OCI-M1 (cell line): ENCODE results near the gene DYNC1H1.

ENCODE experiments used
- DNase-seq: peaks from one replicate; lab custom pipeline; 2025; lab: John Stamatoyannopoulos, UW

Gene DYNC1H1

GRCh38 chr14:101997429-101998336 lies 33.3 kb downstream of the DYNC1H1 start:
- DNase-seq: no peak

DNA sequence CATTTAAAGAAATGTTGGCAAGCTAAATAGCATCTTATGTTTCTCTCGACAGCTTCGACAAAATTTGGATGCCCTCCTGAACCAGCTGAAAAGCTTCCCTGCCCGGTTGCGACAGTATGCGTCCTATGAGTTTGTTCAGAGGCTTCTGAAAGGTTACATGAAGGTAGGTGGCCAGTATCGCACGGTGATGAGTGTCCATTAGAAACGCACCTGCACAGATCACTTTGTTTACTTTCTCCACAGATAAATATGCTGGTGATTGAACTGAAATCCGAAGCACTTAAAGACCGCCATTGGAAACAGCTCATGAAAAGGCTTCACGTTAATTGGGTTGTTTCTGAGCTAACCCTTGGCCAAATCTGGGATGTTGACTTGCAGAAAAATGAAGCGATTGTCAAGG lies 36.5 kb downstream of the DYNC1H1 start:
- DNase-seq: no peak

DNA sequence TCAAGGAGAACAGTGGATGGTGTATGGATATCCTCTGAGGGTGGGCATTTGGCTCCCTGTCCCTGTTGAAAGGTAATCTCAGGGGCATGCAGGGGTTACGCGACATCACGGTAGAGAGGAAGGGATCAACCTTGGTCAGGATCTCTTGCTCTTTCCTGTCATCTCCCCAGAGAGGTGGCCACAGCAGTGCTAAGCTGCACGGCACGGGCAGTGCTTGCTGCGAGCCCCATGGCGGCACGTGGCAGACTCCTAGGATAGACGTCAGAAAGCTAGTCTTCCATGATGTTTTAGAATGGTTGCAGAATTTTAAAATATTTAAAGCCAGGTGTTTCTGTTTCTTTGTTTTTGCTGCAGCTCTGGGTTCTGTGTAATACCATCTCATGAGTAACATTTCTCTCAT lies 41.0 kb downstream of the DYNC1H1 start:
- no peak for DNase-seq

DNA sequence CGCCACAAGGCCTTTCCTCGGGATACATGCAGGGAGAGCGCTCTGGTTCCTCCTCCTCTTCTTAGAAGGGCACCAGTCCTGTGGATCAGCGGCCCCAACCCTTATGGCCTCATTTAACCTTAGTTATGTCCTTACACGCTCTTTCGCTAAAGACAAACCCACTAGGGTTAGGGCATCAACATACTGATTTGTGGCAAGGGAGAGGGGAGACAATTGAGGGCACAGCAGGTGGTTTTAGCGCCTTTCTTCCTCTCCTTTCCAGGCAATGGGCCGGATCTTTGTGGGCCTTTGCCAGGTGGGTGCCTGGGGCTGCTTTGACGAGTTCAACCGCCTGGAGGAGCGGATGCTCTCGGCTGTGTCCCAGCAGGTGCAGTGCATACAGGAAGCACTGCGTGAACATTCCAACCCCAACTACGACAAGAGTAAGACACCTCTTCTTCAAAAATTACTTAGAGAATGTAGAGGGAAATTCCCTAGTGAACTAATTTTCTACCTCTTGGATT lies 43.6 kb downstream of the DYNC1H1 start:
- DNase-seq: no peak

DNA sequence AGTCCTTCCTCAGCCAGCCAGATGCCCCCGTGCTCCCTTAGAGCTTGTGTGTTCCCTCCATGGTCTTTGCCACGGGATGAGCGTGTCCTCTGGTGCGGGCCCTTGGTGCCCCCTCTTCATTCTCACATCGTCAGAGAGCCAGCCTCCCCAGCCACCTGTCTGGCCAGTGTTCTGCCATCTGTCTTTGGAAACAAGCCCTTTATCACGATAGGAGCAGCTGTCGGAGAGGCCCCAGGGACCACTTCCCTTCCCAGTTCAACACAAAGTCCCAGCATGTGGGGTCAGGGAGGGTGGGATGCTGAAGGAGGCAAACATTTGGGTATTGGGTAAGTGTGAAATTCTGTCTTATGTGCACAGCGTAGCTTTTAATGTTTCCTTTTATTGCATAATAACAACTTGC lies 44.5 kb downstream of the DYNC1H1 start:
- DNase-seq: no peak

DNA sequence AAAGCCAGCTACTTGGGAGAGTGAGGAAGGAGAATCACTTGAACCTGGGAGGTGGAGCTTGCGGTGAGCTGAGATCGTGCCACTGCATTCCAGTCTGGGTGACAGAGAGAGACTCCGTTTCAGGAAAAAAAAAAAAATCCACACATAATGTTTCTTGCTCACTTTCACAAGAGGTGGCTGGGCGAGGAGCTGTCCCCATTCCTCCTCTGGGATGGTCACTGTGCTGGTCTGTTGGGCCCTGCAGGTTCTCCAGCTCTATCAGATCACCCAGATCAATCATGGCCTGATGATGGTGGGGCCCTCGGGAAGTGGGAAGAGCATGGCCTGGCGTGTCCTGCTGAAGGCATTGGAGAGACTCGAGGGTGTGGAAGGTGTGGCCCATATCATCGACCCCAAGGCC lies 47.3 kb downstream of the DYNC1H1 start:
- DNase-seq: no peak

DNA sequence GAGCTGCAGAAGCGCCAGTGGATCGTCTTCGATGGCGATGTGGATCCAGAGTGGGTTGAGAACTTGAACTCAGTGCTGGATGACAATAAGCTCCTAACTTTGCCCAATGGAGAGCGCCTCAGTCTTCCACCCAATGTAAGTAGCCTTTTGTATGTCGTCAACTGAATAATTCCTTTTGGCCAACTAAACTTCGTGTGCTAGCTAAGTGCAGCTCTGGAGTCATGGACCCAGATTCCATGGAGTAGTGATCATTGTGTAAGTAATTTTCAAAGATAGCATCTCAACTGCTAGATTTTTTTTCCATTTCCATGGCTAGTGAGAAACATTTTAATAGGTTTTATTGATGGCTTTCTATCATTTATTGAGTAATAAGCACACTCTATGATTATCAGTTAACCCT lies 48.0 kb downstream of the DYNC1H1 start:
- no peak for DNase-seq

GRCh38 chr14:102013669-102014200 lies 49.4 kb downstream of the DYNC1H1 start:
- no peak for DNase-seq

DNA sequence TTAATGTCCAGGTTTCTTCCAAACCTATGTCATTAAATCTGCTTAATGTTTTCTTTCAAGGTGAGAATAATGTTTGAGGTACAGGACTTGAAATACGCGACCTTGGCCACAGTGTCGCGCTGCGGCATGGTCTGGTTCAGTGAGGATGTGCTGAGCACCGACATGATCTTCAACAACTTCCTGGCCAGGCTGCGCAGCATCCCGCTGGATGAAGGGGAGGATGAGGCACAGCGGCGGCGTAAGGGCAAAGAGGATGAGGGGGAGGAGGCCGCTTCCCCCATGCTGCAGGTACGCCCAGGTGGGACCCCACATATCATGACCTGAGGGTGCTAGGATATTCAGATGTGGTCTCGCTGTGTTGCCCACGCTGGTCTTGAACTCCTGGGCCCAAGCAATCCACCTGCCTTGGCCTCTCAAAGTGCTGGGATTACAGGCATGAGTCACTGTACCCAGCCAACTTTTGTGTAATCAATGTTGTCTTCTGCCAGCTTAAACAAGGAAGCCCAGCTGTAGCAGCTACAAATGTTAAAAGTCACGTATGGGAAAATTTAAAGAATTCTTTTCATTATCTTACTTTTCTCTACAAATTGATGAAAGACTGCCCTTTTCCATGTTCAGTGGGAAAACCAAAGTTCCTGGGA lies 50.8 kb downstream of the DYNC1H1 start:
- no peak for DNase-seq

DNA sequence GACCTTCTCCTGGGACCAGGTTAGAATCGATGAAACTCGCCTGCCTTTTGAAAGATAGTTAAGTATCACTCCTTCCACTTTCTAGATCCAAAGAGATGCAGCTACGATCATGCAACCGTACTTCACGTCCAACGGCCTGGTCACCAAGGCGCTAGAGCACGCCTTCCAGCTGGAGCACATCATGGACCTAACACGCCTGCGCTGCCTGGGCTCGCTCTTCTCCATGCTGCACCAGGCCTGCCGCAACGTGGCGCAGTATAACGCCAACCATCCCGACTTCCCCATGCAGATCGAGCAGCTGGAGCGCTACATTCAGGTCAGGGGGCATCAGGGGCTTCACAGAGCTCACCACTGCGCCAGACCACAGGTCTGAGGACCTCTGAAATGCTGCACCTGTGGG lies 51.4 kb downstream of the DYNC1H1 start:
- DNase-seq: no peak

GRCh38 chr14:102016420-102017090 lies 52.2 kb downstream of the DYNC1H1 start:
- no peak for DNase-seq

DNA sequence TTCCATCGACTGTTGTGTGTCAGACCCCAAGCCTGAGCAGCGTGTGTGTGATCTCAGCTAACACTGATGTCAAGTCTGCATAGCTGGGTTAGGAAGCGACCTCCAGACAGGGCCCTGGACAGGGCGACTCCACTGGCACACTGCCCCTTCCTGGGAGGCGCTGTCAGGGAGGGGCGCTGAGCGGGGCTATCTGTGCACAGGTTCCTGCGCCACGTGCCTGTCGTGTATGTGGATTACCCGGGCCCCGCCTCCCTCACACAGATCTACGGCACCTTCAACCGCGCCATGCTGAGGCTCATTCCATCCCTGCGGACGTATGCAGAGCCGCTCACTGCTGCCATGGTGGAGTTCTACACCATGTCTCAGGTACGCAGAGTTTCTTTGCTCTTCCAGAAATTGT lies 53.9 kb downstream of the DYNC1H1 start:
- DNase-seq: no peak

GRCh38 chr14:102019006-102019540 lies 54.7 kb downstream of the DYNC1H1 start:
- no peak for DNase-seq

DNA sequence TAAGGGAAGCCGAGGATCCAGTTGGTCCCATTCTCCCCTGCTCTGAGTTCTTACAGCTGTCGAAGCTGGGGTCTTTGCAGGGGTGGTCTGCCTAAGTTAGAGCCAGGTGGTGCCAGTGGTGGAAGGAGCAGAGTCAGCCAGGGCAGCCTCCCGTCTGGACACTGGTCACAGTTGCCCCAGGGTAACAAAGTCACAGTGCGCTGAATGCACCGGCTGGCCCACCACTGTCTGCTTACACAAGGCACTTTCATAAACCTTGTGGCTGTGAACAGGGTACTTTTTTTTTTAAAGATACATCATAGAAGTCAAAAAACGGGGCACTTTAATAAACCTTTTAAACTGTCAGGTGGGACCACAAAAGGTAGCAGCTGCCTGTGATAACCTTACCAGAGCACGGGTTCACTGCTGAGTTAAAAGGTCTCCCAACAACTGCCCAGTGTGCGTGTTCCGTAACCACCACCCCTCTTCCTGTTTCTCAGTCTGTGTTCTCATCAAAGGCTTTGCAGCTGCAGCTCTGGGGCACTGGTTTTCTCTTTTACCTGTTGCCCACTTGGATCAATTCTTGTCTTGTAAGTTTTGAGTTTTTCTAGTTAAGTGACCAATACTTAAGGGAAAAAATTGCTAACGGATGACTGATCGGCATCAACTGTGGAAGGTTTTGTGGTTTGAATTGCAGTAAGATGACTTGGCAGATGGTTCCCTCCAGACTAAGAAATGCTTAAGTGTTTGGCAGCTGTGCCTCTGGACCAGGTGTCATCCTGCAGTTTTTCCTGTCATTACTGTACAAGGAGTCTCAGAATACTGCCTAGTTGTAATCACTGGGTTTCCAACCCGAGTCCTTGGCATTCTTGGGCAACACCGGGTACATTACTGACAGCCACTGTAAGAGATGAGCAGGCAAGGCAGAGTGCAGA lies 55.9 kb downstream of the DYNC1H1 start:
- no peak for DNase-seq

GRCh38 chr14:102026934-102027333 lies 62.6 kb downstream of the DYNC1H1 start:
- DNase-seq: no peak

DNA sequence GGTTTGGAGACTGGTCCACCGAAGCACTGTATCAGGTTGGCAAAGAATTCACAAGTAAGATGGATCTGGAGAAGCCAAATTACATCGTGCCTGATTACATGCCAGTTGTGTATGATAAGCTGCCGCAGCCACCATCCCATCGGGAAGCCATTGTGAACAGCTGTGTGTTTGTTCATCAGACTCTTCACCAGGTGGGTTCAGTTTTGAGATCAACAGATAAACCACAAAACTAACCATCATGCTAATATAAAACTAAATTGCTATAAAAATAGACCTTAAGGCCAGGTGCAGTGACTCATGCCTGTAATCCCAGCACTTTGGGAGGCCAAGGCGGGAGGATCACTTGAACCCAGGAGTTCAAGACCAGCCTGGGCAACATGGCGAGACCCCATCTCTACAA lies 63.6 kb downstream of the DYNC1H1 start:
- DNase-seq: no peak

DNA sequence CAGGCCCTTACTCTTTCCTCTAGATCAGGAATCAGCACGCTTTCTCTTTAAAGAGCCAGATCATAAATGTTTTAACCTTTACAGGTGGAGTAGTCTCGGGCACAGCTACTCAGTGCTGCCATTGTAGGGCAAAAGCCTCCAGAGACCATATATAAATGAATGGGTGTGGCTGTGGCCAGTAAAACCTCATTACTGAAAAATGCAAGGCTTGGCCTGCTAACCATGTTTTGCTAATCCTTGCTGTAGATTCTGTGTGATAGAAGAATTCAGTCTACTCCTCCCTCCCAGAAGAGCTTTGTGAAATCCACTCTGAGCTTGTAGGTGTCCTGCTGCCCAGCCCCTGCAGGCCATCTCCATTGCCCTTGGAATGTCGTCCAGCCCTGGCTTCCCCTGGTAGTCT lies 64.4 kb downstream of the DYNC1H1 start:
- no peak for DNase-seq

DNA sequence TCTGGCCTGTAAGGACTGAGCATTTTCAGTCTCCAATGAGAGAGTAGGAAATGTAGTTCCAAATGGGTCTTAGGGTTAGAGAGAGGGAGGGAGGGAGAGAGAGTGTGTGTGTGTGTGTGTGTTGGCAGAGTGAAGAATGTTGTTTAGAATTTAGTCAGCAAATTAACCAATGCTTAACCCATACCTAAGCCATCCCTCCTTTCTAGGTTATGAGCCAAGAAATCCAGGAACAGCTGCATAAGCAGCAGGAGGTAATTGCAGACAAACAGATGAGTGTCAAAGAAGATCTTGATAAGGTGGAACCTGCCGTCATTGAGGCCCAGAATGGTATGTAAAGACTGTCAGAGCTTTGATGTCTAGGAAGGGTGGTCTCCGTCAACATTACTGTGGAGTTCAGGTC lies 65.6 kb downstream of the DYNC1H1 start:
- no peak for DNase-seq

DNA sequence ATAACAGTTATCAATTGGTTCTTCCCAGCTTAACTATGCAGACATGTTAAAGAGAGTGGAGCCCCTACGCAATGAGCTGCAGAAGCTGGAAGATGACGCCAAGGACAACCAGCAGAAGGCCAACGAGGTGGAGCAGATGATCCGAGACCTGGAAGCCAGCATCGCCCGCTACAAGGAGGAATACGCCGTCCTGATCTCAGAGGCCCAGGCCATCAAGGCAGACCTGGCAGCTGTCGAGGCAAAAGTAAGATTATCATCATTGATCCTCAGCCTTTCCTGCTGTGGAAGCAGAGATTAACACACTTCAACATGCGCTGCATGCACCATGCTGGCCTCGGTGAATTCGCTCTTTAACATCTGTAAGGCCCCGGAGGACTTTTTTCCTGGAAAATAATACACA lies 68.9 kb downstream of the DYNC1H1 start:
- DNase-seq: no peak

GRCh38 chr14:102034301-102034700 lies 69.9 kb downstream of the DYNC1H1 start:
- DNase-seq: no peak

GRCh38 chr14:102035914-102036313 lies 71.5 kb downstream of the DYNC1H1 start:
- DNase-seq: no peak
